KBM-7 (cell line): ENCODE results near the gene IL25.
"Not testable (repeated sequence)": the region's sequence is repeated elsewhere in the genome, so short reads cannot be mapped to it uniquely, and the experiment has no call there.

Experiments used
- DNase-seq: peaks from one replicate; pipeline ENCODE4 v3.0.0-alpha.2; 2015
- in situ Hi-C: fragments of 300-500 bp; cut with MboI; formaldehyde crosslinking; loops from 2 replicates; pipeline ENCODE4 v1.14.3; 2020; ENCODE audit warnings: low sequenced_read_pairs, low pct_unique_long_range_greater_than_20kb, mixed read lengths

The IL25 gene

GRCh38 chr14:23372509-23372908 is at the start of gene IL25:
Gene IL25 (plus strand): TSS chr14:23372809.
- no peak for DNase-seq
- in situ Hi-C loops: no loop called here

GRCh38 chr14:23323838-23324454 is 48.7 kb upstream of the IL25 start:
- no peak for DNase-seq
- in situ Hi-C loops: no loop called here

GRCh38 chr14:23324455-23324846 is 48.2 kb upstream of the IL25 start:
- in situ Hi-C loops: no loop called here
- DNase-seq: no peak

- no peak for DNase-seq
- in situ Hi-C loops: no loop called here
Measured at GRCh38 chr14:23324993-23325392, 47.6 kb upstream of the IL25 start.

- in situ Hi-C loops, DNase-seq: not testable (repeated sequence)
Measured at GRCh38 chr14:23325746-23326145, 46.9 kb upstream of the IL25 start.

- in situ Hi-C loops: no loop called here
- DNase-seq: no peak
Measured at GRCh38 chr14:23326491-23327332, 45.9 kb upstream of the IL25 start.

- DNase-seq: peak; percentile 67
- in situ Hi-C loops: no loop called here
Measured at GRCh38 chr14:23327947-23328744, 44.5 kb upstream of the IL25 start.

- in situ Hi-C loops: no loop called here
- no peak for DNase-seq
Measured at GRCh38 chr14:23335623-23336022, 37.0 kb upstream of the IL25 start.

- in situ Hi-C loops: no loop called here
- DNase-seq: no peak
Measured at GRCh38 chr14:23339506-23340268, 32.9 kb upstream of the IL25 start.

- in situ Hi-C loops: no loop called here
- no peak for DNase-seq
Measured at GRCh38 chr14:23344481-23344880, 28.1 kb upstream of the IL25 start.

GRCh38 chr14:23345987-23346692 is 26.5 kb upstream of the IL25 start:
- DNase-seq: no peak
- in situ Hi-C loops: no loop called here

GRCh38 chr14:23346693-23347405 is 25.8 kb upstream of the IL25 start:
- DNase-seq: no peak
- in situ Hi-C loops: no loop called here

- no peak for DNase-seq
- in situ Hi-C loops: no loop called here
Measured at GRCh38 chr14:23347406-23348296, 25.0 kb upstream of the IL25 start.

- no peak for DNase-seq
- in situ Hi-C loops: no loop called here
Measured at GRCh38 chr14:23348297-23348655, 24.3 kb upstream of the IL25 start.

GRCh38 chr14:23349156-23349845 is 23.3 kb upstream of the IL25 start:
- DNase-seq: no peak
- in situ Hi-C loops: no loop called here

GRCh38 chr14:23351681-23352505 is 20.7 kb upstream of the IL25 start:
- in situ Hi-C loops: no loop called here
- no peak for DNase-seq
